ENCODE measurements around the gene BCAT1.
"Not testable (repeated sequence)": the region's sequence is repeated elsewhere in the genome, so short reads cannot be mapped to it uniquely, and the experiment has no call there.

Gene BCAT1

DNA sequence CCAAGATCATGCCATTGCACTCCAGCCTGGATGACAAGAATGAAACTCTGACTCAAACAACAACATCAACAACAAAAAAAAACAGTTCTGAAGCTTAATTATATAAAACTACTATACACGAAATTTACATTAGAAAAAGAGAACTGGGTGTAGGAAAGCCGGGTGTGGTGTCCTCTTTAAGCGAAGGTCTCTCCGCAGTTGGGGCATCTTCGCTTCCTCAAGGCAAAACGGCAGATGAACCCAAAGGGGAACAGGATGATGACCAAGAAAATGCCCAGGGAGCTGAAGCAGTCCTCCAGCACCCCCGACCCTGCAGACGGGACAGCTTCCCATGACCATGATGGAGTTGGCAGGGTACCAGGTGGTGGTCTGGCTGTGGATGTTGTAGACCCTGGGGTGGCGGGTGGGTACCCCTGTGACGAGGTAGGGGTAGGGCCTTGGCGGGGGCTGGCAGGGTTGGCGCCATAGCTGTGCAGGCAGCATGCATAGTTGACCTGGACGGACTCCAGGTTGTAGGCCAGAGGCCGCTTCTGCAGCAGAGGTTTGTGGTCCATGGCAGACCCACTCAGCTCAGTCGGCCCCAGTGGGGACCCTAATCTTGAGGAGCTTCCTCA is 18.2 kb upstream of the BCAT1 start:
- H3K9me3 ChIP-seq (ENCODE audit: severe bottlenecking) = no peaks in the 10 kb centered on the region
- no peak for DNase-seq (ENCODE audit: low spot score)
- H3K27ac ChIP-seq (ENCODE audit: poor library complexity, severe bottlenecking) = no peak overlapping the region
- TF ChIP-seq, protein P1, sequence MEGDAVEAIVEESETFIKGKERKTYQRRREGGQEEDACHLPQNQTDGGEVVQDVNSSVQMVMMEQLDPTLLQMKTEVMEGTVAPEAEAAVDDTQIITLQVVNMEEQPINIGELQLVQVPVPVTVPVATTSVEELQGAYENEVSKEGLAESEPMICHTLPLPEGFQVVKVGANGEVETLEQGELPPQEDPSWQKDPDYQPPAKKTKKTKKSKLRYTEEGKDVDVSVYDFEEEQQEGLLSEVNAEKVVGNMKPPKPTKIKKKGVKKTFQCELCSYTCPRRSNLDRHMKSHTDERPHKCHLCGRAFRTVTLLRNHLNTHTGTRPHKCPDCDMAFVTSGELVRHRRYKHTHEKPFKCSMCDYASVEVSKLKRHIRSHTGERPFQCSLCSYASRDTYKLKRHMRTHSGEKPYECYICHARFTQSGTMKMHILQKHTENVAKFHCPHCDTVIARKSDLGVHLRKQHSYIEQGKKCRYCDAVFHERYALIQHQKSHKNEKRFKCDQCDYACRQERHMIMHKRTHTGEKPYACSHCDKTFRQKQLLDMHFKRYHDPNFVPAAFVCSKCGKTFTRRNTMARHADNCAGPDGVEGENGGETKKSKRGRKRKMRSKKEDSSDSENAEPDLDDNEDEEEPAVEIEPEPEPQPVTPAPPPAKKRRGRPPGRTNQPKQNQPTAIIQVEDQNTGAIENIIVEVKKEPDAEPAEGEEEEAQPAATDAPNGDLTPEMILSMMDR (IDR thresholded peaks at IDR 0.05; ENCODE audit: poor library complexity, severe bottlenecking) = no peak
- H3K4me3 ChIP-seq (ENCODE audit: severe bottlenecking) = no peak overlapping the region
- no peaks in the 10 kb centered on the region for H3K27me3 ChIP-seq (ENCODE audit: insufficient read depth, poor library complexity, severe bottlenecking)
- H3K36me3 ChIP-seq (ENCODE audit: low read depth) = no peaks in the 10 kb centered on the region
- H3K4me1 ChIP-seq (ENCODE audit: insufficient read depth, poor library complexity, severe bottlenecking) = no peaks in the 10 kb centered on the region
- ATAC-seq (ENCODE audit: low read depth) = no peak

DNA sequence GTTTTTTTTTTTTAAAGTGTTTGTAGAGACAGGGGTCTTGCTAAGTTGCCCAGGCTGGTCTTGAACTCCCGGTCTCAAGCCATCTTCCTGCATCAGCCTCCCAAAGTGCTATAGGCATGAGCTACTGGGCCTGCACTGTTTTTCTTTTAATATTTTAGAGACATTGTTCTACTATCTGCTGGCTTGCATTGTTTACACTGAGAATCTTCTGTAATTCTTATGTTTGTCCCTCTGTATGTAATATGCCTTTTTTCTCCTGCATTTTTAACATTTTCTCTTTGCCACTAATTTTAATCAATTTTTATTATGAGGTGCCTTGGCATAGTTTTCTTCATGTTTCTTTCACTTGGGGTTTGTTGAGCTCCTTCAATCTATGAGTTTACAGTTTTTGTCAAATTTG is 15.4 kb upstream of the BCAT1 start:
- DNase-seq (ENCODE audit: low spot score) (no peak), ATAC-seq (ENCODE audit: low read depth) (no peak)
- Histone ChIP-seq H3K36me3 (ENCODE audit: low read depth) (no peaks in the 10 kb centered on the region), H3K4me3 (ENCODE audit: severe bottlenecking) (no peak overlapping the region), H3K27ac (ENCODE audit: poor library complexity, severe bottlenecking) (no peak overlapping the region), H3K4me1 (ENCODE audit: insufficient read depth, poor library complexity, severe bottlenecking) (no peaks in the 10 kb centered on the region), H3K27me3 (ENCODE audit: insufficient read depth, poor library complexity, severe bottlenecking) (no peaks in the 10 kb centered on the region), H3K9me3 (ENCODE audit: severe bottlenecking) (no peaks in the 10 kb centered on the region)
- TF ChIP-seq, protein P1 (IDR thresholded peaks at IDR 0.05; ENCODE audit: poor library complexity, severe bottlenecking) = no peak

DNA sequence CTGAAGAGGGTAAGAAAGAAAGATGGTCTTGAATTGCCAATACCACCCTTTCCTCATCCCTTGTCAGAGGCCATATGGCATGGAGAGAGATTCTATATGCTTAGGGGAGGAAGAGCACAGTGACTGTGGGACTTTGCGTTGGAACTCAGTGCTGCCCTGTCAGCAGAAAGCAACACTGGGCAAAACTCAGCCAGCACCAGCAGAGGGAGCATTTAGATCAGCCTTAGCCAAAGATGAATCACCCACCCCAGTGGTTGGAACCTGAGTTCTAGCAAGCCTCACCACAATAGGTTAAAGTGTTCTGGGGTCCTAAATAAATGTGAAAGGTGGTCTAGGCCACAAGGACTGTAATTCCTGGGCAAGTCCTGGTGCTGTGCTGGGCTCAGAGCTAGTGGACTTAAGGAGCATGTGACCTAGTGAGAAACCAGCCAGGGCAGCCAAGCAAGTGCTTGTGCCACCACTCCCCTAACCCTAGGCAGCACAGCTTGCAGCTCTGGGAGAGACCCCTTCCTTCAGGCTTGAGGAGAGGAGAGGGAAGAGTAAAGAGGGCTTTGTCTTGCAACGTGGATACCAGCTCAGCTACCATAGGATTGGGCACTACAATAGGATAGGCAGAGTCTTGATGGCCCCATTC is 11.4 kb upstream of the BCAT1 start:
- Histone ChIP-seq H3K4me1 (ENCODE audit: insufficient read depth, poor library complexity, severe bottlenecking) (no peaks in the 10 kb centered on the region), H3K9me3 (ENCODE audit: severe bottlenecking) (no peaks in the 10 kb centered on the region), H3K27me3 (ENCODE audit: insufficient read depth, poor library complexity, severe bottlenecking) (no peaks in the 10 kb centered on the region), H3K4me3 (ENCODE audit: severe bottlenecking) (no peak overlapping the region), H3K36me3 (ENCODE audit: low read depth) (no peaks in the 10 kb centered on the region), H3K27ac (ENCODE audit: poor library complexity, severe bottlenecking) (no peak overlapping the region)
- TF ChIP-seq, protein P1 (IDR thresholded peaks at IDR 0.05; ENCODE audit: poor library complexity, severe bottlenecking) = peak; percentile 38
- peak; percentile 68; the same call in 2 of the 3 replicates for ATAC-seq (ENCODE audit: low read depth)
- no peak for DNase-seq (ENCODE audit: low spot score)

DNA sequence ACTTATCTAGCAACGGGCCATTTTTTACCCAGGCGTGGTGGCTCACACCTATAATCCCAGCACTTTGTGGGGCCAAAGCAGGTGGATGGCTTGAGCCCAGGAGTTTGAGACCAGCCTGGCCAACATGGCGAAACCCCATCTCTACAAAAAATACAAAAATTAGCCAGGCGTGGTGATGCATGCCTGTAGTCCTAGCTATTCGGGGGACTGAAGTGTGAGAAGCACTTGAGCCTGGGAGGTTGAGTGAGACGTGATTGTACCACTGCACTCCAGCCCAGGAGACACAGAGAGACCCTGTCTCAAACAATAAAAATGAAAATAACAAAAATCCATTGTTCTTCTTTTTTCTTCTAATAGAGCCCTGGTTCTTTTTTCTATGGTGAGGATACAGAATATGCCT is 7.5 kb upstream of the BCAT1 start:
- not testable (repeated sequence) for ATAC-seq (ENCODE audit: low read depth); H3K36me3 ChIP-seq (ENCODE audit: low read depth); H3K27ac ChIP-seq (ENCODE audit: poor library complexity, severe bottlenecking); H3K4me3 ChIP-seq (ENCODE audit: severe bottlenecking); H3K27me3 ChIP-seq (ENCODE audit: insufficient read depth, poor library complexity, severe bottlenecking); H3K4me1 ChIP-seq (ENCODE audit: insufficient read depth, poor library complexity, severe bottlenecking); DNase-seq (ENCODE audit: low spot score); H3K9me3 ChIP-seq (ENCODE audit: severe bottlenecking)

DNA sequence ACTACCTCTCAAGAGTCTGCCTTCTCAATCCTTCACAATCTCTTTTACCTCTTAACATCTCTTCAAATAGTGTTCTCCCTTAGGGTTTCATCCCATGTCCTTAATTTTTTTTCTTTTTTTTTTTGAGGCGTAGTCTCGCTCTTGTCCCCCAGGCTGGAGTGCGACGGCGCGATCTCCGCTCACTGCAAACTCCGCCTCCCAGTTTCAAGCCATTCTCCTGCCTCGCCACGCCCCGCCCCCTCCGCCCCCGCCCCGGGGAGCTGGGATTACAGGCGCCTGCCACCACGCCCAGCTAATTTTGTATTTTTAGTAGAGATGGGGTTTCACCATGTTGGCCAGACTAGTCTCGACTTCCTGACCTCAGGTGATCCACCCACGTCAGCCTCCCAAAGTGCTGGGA is 7.0 kb upstream of the BCAT1 start:
- TF ChIP-seq, protein P1 (IDR thresholded peaks at IDR 0.05; ENCODE audit: poor library complexity, severe bottlenecking) = no peak
- H3K27ac ChIP-seq (ENCODE audit: poor library complexity, severe bottlenecking) = no peak overlapping the region
- H3K9me3 ChIP-seq (ENCODE audit: severe bottlenecking) = no peaks in the 10 kb centered on the region
- no peaks in the 10 kb centered on the region for H3K36me3 ChIP-seq (ENCODE audit: low read depth)
- H3K4me1 ChIP-seq (ENCODE audit: insufficient read depth, poor library complexity, severe bottlenecking) = no peaks in the 10 kb centered on the region
- no peak for DNase-seq (ENCODE audit: low spot score)
- no peak overlapping the region for H3K4me3 ChIP-seq (ENCODE audit: severe bottlenecking)
- no peaks in the 10 kb centered on the region for H3K27me3 ChIP-seq (ENCODE audit: insufficient read depth, poor library complexity, severe bottlenecking)
- no peak for ATAC-seq (ENCODE audit: low read depth)

Measured in RWPE2 (cell line).